Head of caudate nucleus (tissue), 42 donors: ENCODE measurements around the gene BIRC5.

Source experiments
- DNase-seq, 42 donors: peaks; one replicate each; pipeline versions ENCODE4 v3.0.0 to v3.0.0-alpha.2; 2020 to 2021; ENCODE audit warnings: mixed read lengths in 7 of 42
- intact Hi-C: fragments of 100-400 bp; cut with DNase I; formaldehyde crosslinking; loops from one replicate; pipeline ENCODE4 v1.15.0; 2022

Gene BIRC5

DNA sequence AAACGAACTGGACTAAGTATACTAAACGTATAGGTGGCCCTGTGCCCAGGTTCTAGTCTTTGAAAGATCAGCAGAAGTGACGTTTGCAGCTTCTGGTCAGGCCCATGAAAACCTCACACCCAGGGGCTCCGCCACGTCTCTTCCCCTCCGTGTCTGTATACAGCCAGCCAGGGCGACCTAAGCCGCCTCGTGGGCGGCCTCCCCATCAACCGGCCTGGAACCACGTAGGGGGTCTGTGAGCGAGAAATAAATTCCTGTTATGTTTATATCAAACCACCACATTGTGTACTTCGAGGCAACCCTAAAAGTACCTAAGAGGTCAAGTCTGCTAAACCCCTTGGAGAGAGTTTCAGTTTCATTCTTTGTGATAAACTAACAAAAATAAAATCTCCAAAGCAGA lies 34.0 kb upstream of the BIRC5 start:
- intact Hi-C loops = no loop called here
- DNase-seq = no peak

DNA sequence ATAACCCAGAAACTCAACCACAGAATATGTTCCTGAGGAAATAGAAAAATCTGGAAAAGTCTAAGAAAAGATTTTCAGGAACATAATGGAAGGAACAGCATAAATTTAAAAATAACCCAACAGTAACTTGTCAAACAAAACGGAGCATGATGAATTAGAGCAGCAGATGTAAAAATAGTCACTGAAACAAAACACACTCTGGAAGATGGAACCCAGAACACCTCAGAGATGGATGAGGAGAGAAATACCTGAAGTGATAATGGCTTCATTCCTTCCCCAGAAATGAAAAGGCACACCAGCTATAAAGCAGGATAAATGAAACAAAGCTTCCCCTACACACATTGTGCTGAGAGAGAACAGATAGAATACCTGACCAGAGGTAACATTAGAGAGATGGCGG lies 33.5 kb upstream of the BIRC5 start:
- intact Hi-C loops = no loop called here
- no peak for DNase-seq

DNA sequence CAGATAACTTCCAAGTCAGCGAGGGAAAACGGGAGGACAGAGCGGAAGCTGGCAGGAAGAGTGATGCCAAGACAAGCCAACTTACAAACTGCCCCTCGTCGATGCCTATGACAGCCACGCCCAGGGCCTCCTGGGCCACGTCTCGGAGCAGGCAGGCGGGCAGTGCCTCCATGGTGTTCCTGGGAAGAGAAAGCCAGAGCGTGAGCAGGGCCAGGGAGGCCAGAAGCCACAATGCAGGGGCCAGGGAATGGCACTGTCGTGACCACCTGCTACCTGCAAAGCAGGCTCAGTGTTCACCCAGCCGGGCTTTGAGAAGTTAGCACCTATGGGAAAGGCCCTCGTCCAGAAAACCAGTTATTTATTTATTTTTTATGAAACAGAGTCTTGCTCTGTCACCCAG lies 31.5 kb upstream of the BIRC5 start:
- intact Hi-C loops = no loop called here
- DNase-seq = no peak

DNA sequence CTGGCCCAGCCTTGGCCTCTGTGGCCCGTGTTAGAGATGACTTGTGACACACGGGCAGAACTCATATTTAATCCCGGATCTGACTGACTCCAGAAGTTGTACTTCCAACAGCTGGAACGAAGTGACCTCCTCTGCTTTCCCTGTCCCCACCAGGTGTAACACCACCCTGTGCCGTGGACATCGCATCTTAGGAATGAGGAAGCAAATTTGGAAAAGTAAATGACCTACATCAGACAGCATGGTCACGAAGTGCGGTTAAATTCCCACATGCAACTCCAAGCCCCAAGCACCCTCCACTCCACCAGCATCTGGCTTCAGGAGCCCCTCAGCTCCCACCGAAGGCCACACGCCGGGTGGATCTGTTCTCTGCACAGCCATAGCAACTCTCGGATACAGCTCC lies 30.1 kb upstream of the BIRC5 start:
- DNase-seq = no peak
- intact Hi-C loops = no loop called here

DNA sequence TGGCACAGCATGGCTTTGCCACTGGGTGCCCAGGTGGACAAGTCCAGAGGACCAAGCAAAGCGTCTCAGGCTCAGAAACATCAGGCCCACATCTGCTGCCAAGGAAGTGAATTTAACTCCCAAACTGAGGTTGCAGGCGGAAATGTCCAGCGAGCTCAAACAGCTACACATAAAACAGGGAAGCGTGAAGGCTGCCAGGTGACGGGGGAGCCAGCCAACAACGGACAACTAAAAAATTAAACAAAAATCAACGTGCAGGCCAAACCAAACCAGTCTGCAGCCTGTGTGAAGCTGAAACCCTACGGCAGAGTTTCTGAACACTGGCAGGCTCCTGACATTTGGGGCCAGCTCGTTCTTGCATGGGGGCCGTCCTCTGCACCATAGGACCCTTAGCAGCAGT lies 29.7 kb upstream of the BIRC5 start:
- no peak for DNase-seq
- intact Hi-C loops = no loop called here

DNA sequence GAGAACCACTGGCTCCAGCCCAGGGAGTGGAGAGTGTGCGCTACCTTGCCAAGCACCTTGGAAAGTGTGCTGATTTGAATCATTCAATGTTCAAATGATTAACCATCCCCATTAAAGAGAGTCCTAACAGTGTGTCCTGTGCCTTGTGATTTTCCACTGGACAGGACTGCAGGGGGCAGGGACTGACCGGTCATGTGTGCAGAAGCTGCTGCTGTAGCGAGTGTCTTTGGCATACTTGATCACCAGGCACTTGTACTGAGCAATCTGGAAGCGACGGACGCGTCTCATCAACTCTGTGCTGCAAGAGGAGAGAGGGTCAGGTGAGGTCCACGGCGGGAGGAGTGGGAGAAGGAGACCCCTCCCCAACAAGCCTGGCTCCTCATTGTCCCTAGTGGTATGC lies 29.2 kb upstream of the BIRC5 start:
- intact Hi-C loops = no loop called here
- DNase-seq = no peak

DNA sequence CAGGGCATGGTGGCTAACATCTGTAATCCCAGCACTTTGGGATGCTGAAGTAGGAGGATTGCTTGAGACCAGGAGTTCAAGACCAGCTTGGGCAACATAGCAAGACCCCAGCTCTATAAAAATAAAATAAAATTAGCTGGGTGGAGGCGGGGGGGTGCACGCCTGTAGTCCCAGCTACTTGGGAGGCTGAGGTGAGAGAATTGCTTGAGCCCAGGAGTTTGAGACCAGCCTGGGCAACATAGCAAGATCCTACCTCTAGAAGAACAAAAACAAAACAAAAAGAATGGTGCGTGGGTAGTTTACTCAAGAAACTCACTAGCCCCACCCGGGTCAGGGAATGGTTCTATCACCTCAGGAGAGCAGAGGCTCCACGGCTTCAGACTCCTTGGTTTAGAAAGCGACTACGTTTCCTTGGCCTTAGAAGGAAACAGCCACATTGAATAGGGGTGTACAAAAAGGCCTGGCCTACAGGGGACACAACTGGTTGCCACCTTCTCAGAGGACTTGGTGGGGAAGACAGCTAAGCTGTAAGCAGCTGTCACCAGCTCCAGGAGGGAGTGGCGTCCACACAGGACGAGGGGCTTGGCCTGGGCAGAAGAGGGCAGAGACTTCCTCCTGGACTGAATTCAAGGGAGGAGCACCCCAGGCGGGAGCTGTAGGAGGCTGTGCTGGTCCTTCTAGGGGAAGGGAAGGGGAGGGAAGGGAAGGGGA lies 27.9 kb upstream of the BIRC5 start:
- intact Hi-C loops = no loop called here
- DNase-seq = no peak

DNA sequence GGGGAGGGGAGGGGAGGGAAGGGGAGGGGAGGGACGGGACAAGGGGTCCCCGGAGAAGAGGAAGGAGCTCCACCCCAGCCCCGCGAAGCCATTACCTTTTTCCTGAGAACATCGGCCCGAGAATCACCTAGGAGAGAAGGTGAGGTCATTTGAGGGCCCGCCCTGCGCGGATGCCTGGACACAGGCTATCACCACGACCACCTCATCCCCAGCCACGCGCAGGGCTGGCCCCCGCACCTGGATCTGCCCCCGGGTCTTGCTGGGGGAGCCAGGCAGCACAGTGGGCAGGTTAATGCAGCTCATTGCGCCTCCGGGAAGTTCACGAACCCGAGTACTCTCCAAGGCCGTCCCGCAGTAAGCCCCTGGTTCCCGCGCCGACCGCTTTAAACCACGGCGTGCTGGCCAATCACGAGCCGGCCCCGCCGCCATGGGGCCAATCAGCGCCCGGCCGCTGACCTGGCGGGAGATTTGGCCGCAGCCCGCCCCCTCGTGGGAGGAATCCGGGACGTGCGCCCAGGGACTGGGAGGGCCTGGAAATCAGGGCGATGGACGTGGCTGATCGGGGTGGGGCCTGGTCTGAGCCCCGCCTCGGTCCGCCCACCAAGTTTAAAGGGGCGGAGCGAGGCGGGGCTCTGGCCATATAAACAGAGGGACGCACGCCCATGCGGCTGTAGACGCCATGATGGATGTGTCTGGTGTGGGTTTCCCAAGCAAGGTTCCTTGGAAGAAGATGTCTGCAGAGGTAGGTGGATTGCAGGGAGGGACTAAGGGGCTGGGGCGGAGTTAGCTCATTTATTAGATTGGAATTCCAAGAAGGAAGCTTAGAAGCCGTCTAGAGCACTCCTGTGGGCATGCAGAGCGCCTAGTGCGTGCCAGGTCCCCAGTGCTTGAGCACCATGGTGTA lies 27.1 kb upstream of the BIRC5 start, which contains the start of the genes AFMID and TK1:
TSS of gene AFMID (plus strand) at position 671 of the 904 bp plus-strand sequence. CDS start at position 680, 9 bp downstream.
TSS of gene TK1 (minus strand) at position 361 of the 904 bp plus-strand sequence. CDS start at position 303, 58 bp downstream.
- peak; percentile 90 to 98 (median 97) for DNase-seq

DNA sequence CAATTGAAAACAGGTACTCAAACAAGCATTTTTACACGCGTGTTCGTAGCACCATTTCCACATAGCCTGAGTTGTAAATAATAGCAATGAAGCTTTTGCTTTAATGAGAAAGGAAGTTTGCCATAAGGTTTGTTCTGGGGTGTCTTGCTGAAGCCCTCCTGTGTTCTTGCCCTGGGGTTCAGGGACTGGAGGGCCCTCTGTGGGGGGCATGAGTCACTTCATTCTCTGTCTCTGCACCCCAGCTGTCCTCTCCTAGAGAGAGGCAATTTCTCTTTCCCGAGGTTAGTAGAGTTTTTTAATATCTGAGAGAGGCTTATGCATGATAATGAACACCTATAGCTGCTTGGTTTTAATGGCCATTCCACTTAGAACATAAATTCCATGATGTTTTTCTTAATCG lies 17.3 kb upstream of the BIRC5 start:
- DNase-seq = no peak
- intact Hi-C loops = no loop called here

More for the DNA sequence above, 27.1 kb upstream of the BIRC5 start, which contains the start of the genes AFMID and TK1:
- intact Hi-C loops = no loop called here

DNA sequence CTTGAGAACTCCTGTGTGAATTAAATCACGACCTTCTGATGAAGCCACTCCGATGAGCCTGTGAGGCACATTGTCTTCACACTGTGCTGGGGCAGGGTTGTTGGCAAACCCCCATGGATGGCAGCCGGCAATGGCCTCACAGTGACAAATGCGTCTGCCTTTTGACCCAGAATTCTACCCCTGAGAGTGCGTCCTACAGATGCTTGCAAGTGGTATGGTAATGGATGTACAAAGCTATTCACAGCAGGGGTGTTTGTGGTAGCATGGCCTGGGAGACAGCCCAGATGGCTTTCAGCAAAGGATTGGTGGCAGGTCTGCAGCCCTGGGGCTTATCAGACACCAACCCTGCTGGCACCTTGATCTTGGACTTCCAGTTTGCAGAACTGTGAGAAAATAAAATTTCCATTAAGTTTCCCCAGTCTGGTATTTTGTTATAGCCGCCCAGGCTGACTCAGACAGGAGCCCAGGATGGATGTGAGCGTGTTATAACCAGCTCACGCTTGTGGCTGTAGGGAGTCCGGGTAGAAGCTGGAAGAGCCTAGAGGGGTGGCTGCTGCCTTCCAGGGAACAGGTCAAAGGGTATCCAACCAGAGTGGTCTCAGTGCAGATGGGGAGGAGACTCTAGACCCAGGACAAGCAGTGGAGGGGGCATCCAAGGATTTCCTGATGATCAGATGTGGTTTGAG lies 16.8 kb upstream of the BIRC5 start:
- peak in 29 of 42 donors; percentile 33 to 82 (median 62) for DNase-seq
- intact Hi-C loops = no loop called here

DNA sequence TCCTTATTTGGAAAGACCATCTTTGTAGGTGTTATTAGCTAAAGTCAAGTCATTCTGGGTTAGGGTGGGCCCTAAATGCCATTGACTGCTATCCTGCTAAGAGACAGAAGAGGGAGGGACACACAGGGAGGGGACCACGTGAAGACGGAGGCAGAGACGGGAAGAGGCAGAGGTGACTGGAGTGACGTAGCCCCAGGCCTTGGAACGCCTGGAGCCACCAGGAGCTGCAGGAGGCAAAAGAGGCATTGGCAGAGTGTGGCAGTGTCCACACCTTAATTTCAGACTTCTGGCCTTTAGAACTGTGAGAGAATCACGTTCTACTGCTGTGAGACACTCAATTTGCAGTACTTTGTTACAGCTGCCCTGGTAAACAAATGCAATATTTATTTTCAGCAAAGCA lies 13.6 kb upstream of the BIRC5 start:
- no peak for DNase-seq
- intact Hi-C loops = no loop called here

DNA sequence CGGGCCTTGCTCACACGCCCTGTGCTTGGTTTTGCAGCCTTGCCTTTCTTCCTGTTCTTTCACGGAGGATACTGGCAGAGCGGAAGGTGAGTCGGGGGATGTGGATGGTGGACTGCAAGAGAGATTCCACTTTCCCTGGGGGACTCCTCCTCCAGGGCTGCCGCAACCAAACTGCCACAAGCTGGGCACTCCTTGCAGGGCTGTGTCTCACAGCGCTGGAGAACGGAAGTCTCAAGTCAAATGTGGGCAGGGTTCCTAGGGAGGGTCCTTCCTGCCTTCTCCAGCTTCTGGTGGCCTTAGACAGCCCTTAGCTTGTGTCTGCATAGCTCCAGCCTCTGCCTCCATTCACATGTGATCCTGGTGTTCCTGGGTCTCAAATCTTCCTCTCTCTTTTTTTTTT lies 11.4 kb upstream of the BIRC5 start:
- intact Hi-C loops = no loop called here
- DNase-seq = no peak

DNA sequence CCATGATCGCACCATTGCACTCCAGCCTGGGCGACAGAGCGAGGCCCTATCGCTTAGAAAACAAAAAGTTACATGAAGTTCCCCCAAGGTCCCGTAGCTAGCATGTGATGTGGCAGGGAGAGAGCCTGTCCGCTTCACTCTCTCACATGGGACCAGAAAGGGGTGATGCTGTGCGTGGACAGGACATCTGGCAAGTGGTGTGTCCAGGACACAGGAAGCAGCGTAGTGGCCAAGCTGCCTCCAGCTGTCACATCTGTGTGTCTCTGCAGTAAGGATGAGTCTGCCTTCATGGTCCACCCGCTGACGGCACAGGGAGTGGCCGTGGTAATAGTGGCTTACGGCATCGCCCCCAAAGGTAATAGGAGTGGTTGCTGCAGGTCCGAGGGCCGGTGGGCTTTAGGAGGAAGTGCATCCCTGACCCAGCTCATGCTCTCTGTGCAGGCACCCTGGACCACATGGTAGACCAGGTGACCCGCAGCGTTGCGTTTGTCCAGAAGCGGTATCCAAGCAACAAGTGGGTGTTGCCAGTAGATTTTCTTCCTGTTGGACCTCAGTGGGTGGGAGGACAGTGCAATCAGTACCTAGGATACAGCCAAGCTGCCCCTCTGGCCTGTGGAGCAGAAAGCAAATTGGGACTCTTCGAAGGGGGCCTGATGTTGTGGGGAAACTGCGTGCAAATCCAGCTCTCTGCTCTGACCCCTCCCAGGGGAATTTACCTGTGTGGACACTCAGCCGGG lies 9.5 kb upstream of the BIRC5 start:
- DNase-seq = no peak
- intact Hi-C loops = no loop called here

DNA sequence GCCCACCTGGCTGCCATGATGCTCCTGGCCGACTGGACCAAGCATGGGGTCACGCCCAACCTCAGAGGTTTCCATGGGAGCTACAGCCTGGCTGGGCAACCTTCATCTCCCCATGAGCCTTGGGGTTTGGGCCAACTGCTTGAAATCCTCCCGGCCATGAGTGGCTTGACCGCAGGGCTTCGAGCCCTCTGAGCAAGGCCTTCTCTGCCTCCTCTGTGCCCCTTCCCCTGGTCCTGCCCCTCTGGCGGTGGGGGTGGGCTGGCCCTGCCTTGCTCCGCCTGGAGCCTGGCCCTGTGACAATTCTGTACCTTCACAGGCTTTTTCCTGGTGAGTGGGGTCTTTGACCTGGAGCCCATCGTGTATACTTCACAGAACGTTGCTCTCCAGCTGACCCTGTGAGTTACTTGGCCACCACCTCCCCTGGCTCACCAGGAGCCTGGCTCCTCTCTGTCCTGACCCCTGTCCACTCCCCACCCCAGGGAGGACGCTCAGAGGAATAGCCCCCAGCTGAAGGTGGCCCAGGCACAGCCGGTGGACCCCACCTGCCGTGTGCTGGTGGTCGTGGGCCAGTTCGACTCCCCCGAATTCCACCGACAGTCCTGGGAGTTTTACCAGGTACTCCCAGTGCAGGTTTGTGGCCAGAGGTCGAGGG lies 8.8 kb upstream of the BIRC5 start:
- no peak for DNase-seq
- intact Hi-C loops = no loop called here

DNA sequence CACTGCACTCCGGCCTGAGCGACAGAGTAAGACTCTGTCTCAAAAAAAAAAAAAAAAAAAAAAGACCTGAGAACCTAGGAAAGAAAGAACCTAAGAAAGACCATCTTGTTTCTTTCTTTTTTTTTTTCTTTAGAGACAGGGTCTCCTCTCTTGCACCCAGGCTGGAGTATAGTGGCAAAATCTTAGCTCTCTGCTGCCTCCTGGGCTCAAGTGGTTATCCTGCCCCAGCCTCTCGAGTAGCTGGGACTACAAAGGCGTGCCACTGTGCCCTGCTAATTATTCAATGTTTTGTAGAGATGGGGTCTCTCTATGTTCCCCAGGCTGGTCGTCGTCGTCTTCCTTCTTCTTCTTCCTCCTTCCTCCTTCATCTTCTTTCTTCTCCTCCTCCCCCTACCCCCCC lies 7.8 kb upstream of the BIRC5 start:
- intact Hi-C loops = no loop called here

DNA sequence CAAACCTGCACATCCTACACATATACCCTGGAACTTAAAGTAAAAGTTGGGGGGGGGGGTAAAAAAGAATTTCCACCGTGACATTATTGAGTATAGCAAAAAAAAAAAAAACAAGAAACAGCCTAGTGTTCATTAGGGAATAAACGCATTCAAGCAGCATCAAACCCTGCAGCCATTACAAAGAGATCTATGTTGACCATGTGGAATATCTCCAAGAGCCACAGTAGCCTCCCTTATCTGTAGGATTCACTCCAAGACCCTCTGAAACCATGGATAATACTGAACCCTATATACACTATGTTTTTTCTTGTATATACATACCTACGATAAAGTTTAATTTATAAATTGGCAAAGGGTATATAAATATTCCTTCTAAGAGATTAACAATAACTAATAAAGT lies 5.6 kb upstream of the BIRC5 start:
- intact Hi-C loops = no loop called here
- DNase-seq = no peak

More for the DNA sequence above, 7.8 kb upstream of the BIRC5 start:
- no peak for DNase-seq

DNA sequence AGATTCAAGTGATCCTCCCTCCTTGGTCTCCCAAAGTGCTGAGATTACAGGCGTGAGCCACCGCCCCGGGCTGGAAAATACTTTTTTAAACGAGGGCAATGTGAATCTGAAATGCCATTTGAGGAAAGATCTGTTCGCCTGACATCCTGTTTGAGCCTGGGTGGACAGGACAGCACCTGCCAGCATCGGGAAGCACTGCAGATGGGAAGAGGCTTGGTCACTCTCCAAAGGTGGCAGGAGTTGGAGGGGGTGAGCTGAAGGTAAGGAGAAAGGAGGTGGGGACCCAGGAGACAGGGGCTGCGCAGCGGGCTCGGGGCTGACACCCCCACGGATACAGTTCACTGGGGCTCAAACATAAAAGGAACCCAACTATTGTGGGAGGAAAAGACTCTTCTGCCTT lies 3.9 kb upstream of the BIRC5 start:
- intact Hi-C loops = loop anchor here (5.0 kb wide), 1 partner anchor 42 kb away; no protein-coding TSS in a partner anchor
- no peak for DNase-seq

DNA sequence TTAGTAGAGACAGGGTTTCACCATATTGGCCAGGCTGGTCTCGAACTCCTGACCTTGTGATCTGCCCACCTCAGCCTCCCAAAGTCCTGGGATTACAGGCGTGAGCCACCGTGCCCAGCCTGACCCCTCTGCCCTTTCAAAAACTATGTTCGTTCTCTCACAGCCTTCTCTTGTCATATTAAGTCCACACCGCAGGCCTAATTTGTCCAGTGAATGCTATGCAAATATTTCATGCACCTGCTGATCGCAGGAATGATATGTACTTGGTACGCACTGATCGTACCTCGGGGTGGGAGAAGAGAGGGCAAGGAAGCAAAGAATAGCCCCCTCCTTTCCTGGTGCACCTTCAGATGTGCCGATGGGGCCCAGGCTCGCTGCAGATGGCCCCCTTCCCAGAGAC lies 3.0 kb upstream of the BIRC5 start:
- no peak for DNase-seq
- intact Hi-C loops = loop anchor here (5.0 kb wide), 1 partner anchor 41 kb away; no protein-coding TSS in a partner anchor
